PC-3 (cell line): ENCODE data around the gene MSI2. TPM values are rescaled to one million over a fixed set of nuclear protein-coding genes. Genes with fewer than 3 reads are reported as not detected.

Experiments used
- ATAC-seq: fragments of 200-7000 bp; cut with Tn5 transposase; 2 replicates; pipeline ENCODE4 v1.9.1; 2020; ENCODE audit warnings: mild to moderate bottlenecking, moderate library complexity
- BruUV-seq: library from RNA; stranded (reverse); fragments of 400-500 nt; replicated peaks from 2 replicates; lab custom pipeline; 2021; lab: Mats Ljungman, UMichigan
- CTCF ChIA-PET: fragments of 300-600 bp; sonication (Branson Sonifier 250); formaldehyde crosslinking; loops from one replicate; lab custom pipeline; 2022; ENCODE audit warnings: antibody characterized with exemption; lab: Charles Lee
- POLR2A ChIA-PET: fragments of 300-600 bp; sonication (Branson Sonifier 250); formaldehyde crosslinking; loops from one replicate; lab custom pipeline; 2022; ENCODE audit warnings: antibody characterized with exemption; ENCODE audit not compliant: unreplicated experiment; lab: Charles Lee
- DNase-seq: peaks from one replicate; pipeline ENCODE4 v3.0.0-alpha.2; 2015
- H2AFZ ChIP-seq: fragments of 300-600 bp; sonication (generic); 2 replicates; pipeline ENCODE4 v1.6.0; 2016; ENCODE audit warnings: antibody characterized with exemption, low read length
- H3F3A ChIP-seq: fragments of 300-600 bp; sonication (generic); one replicate; pipeline ENCODE4 v1.6.0; 2017; ENCODE audit warnings: antibody characterized with exemption, low read length, control low read depth, mild to moderate bottlenecking; ENCODE audit not compliant: unreplicated experiment
- H3K27ac ChIP-seq: fragments of 300-600 bp; sonication (generic); 2 replicates; pipeline ENCODE4 v1.5.1; 2016; ENCODE audit warnings: mild to moderate bottlenecking, low read length
- H3K27me3 ChIP-seq: fragments of 300-600 bp; sonication (generic); 2 replicates; pipeline ENCODE4 v1.6.1; 2016; ENCODE audit warnings: low read length, mixed read lengths
- H3K36me3 ChIP-seq: fragments of 300-600 bp; sonication (generic); 2 replicates; pipeline ENCODE4 v1.6.1; 2016; ENCODE audit warnings: low read depth, mixed run types, low read length, mixed read lengths
- H3K4me1 ChIP-seq: fragments of 300-600 bp; sonication (generic); 2 replicates; pipeline ENCODE4 v1.5.1; 2016; ENCODE audit warnings: low read length; ENCODE audit not compliant: insufficient read depth
- H3K4me2 ChIP-seq: fragments of 300-600 bp; sonication (generic); 2 replicates; pipeline ENCODE4 v1.6.0; 2016; ENCODE audit warnings: low read length
- H3K4me3 ChIP-seq: fragments of 300-600 bp; sonication (generic); 2 replicates; pipeline ENCODE4 v1.5.1; 2016; ENCODE audit warnings: mild to moderate bottlenecking, low read length, mixed read lengths
- H3K79me2 ChIP-seq: fragments of 300-600 bp; sonication (generic); 2 replicates; pipeline ENCODE4 v1.6.1; 2017; ENCODE audit warnings: low read length, mixed read lengths
- H3K9ac ChIP-seq: fragments of 300-600 bp; sonication (generic); 2 replicates; pipeline ENCODE4 v1.6.0; 2016; ENCODE audit warnings: mild to moderate bottlenecking, low read length
- H3K9me2 ChIP-seq: fragments of 300-600 bp; sonication (generic); replicated peaks from 2 replicates; pipeline ENCODE4 v1.6.1; 2016; ENCODE audit warnings: mixed run types, low read length, mixed read lengths
- H3K9me3 ChIP-seq: fragments of 300-600 bp; sonication (generic); 2 replicates; pipeline ENCODE4 v1.6.1; 2016; ENCODE audit warnings: low read length, mixed read lengths
- H4K20me1 ChIP-seq: fragments of 300-600 bp; sonication (generic); 2 replicates; pipeline ENCODE4 v1.6.1; 2016; ENCODE audit warnings: low read length, mixed read lengths
- EZH2 ChIP-seq: fragments of 300-600 bp; sonication (generic); IDR thresholded peaks from one replicate; pipeline ENCODE4 v1.6.1; 2017; ENCODE audit warnings: antibody characterized with exemption, mild to moderate bottlenecking, low read length; ENCODE audit not compliant: unreplicated experiment
- EZH2phosphoT487 ChIP-seq: fragments of 300-600 bp; sonication (generic); IDR thresholded peaks from 2 replicates; pipeline ENCODE4 v1.6.1; 2018; ENCODE audit warnings: mild to moderate bottlenecking, antibody characterized with exemption, low read length, borderline replicate concordance
- intact Hi-C: fragments of 100-400 bp; cut with micrococcal nuclease; formaldehyde crosslinking; loops from 2 replicates; pipeline ENCODE4 v1.9.0; 2023
- total RNA-seq: library from RNA; depleted of rRNA; stranded (reverse); fragments of >200 nt; gene quantifications from 2 replicates; pipeline ENCODE4 v1.2.3, GENCODE V29; 2014
- TF ChIP-seq, protein P1 (sequence below): fragments of 300-600 bp; sonication (generic); conservative IDR thresholded peaks from 2 replicates; pipeline ENCODE4 v1.5.1; 2017; ENCODE audit warnings: antibody characterized with exemption, low read depth, mild to moderate bottlenecking, low read length

MSI2 gene
- total RNA-seq, 1 experiment from 2014 or later, result 54.7 TPM

DNA sequence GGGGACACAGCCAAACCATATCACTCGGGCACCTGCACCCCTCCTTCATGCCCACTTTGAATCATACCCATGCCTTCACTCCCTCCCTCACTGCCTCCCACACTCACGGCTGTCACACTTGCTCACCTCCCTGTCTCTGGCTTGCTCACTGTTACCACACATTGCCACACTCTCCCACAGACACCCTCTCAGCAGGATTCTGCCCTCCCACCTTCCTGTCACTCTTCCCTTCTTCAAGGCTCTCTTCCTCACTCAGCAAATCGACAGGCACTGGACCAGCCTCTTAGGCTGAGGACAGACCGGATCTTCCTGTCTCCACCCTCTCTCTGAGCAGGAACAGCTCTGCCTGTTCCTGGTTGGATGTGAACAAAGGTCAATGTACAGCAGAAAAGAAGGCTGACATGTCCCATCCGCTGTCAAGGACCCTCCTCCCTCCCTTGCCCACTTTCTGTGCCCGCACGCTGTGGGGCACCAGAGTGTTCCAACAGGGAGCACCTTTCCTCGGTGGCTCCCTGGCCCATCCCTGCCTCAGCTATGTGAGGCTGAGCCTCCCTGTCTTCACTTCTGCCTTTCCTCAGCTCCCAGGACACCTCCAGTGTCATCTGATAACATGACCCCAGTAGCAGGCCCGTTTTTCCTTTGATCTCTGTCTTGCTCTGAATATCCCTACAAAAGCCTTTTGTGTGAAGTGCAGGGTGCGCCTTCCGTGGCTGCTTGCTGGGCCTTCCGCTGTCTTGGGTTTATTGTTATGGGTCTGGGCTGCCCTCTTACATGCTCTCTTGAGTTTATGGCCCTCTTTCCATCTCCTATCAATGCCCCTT, 441.8 kb downstream of the MSI2 start:
- Histone ChIP-seq H4K20me1 (no peaks in the 10 kb centered on the region), H3K36me3 (no peaks in the 10 kb centered on the region), H3K27ac (no peak overlapping the region), H3K9me2 (no peaks in the 10 kb centered on the region), H3K4me3 (no peak overlapping the region), H3K79me2 (no peaks in the 10 kb centered on the region), H3K9me3 (no peaks in the 10 kb centered on the region), H3F3A (no peaks in the 10 kb centered on the region), H3K27me3 (no peaks in the 10 kb centered on the region), H3K4me1 (no peaks in the 10 kb centered on the region), H2AFZ (no peak overlapping the region), H3K9ac (no peak overlapping the region), H3K4me2 (no peak overlapping the region)
- POLR2A ChIA-PET, result no interaction called here
- BruUV-seq, result no TSS peak
- TF ChIP-seq EZH2, result no peak
- no peak for TF ChIP-seq EZH2phosphoT487
- TF ChIP-seq, protein P1, sequence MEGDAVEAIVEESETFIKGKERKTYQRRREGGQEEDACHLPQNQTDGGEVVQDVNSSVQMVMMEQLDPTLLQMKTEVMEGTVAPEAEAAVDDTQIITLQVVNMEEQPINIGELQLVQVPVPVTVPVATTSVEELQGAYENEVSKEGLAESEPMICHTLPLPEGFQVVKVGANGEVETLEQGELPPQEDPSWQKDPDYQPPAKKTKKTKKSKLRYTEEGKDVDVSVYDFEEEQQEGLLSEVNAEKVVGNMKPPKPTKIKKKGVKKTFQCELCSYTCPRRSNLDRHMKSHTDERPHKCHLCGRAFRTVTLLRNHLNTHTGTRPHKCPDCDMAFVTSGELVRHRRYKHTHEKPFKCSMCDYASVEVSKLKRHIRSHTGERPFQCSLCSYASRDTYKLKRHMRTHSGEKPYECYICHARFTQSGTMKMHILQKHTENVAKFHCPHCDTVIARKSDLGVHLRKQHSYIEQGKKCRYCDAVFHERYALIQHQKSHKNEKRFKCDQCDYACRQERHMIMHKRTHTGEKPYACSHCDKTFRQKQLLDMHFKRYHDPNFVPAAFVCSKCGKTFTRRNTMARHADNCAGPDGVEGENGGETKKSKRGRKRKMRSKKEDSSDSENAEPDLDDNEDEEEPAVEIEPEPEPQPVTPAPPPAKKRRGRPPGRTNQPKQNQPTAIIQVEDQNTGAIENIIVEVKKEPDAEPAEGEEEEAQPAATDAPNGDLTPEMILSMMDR, result no peak
- no peak for DNase-seq
- ATAC-seq, result no peak
- CTCF ChIA-PET, result no interaction called here
- intact Hi-C loops, result no loop called here

DNA sequence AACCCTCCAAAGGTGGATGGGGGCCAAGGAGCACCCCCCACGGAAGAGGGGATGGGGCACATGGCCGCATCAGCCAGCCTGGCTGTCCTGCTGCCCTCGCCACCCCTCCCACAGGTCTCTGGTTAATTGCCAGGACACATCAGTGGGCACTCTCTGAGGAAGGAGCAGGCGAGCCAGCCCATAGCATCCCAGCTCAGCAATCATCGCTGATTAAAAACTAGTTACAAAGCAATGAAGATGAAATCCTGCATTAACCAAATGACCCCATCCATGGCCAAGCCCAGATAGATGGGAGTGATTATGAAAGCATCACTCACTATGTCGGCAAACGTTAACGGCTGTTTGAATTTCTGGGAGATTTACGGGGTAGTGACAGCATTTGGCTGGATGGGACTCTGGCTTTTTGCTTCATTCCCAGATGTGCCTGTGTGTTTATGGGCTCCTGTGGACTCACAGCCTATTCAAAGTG, 443.5 kb downstream of the MSI2 start:
- H3K27ac ChIP-seq, result no peak overlapping the region
- no TSS peak for BruUV-seq
- H3K4me2 ChIP-seq, result no peak overlapping the region
- no peaks in the 10 kb centered on the region for H3K27me3 ChIP-seq
- H4K20me1 ChIP-seq, result no peaks in the 10 kb centered on the region
- H3K9ac ChIP-seq, result no peak overlapping the region
- no peaks in the 10 kb centered on the region for H3K9me3 ChIP-seq
- intact Hi-C loops, result no loop called here
- no peak overlapping the region for H3K4me3 ChIP-seq
- DNase-seq (no peak), ATAC-seq (no peak)
- H3F3A ChIP-seq, result no peaks in the 10 kb centered on the region
- H2AFZ ChIP-seq, result no peak overlapping the region
- H3K36me3 ChIP-seq, result no peaks in the 10 kb centered on the region
- no peaks in the 10 kb centered on the region for H3K4me1 ChIP-seq
- TF ChIP-seq EZH2 (no peak), EZH2phosphoT487 (no peak)
- TF ChIP-seq, protein P1, result no peak
- H3K79me2 ChIP-seq, result no peaks in the 10 kb centered on the region
- H3K9me2 ChIP-seq, result no peaks in the 10 kb centered on the region
- POLR2A ChIA-PET, result no interaction called here
- CTCF ChIA-PET, result no interaction called here

DNA sequence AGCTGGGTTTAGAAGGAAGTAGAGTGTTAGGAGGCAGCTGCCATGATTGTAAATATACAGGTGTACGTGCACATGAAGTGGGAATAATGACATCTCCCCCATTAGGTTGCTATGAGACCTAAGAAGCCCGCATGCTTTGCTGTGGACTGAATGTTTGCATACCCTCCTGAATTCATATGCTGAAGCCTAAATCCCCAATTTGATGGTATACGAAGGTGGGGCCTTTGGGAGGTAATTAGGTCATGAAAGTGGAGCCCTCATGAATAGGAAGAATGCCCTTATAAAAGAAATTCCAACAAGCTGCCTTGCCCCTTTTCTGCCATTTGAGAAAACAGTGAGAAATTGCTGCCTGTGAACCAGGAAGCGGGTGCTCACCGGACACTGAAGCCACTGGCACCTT, 444.8 kb downstream of the MSI2 start:
- no peak overlapping the region for H3K4me2 ChIP-seq
- ChIA-PET CTCF (no interaction called here), POLR2A (no interaction called here)
- no peaks in the 10 kb centered on the region for H3K36me3 ChIP-seq
- ATAC-seq (no peak), DNase-seq (no peak)
- no peak for TF ChIP-seq EZH2phosphoT487
- TF ChIP-seq EZH2, result no peak
- TF ChIP-seq, protein P1, result no peak
- no TSS peak for BruUV-seq
- no peak overlapping the region for H3K4me3 ChIP-seq
- H3K79me2 ChIP-seq, result no peaks in the 10 kb centered on the region
- no peak overlapping the region for H3K27ac ChIP-seq
- no peak overlapping the region for H3K9ac ChIP-seq
- no peaks in the 10 kb centered on the region for H3F3A ChIP-seq
- H3K27me3 ChIP-seq, result no peaks in the 10 kb centered on the region
- peaks cover 9% of the 10 kb centered on the region for H3K4me1 ChIP-seq
- no peaks in the 10 kb centered on the region for H3K9me2 ChIP-seq
- no peaks in the 10 kb centered on the region for H4K20me1 ChIP-seq
- intact Hi-C loops, result no loop called here
- no peaks in the 10 kb centered on the region for H3K9me3 ChIP-seq
- no peak overlapping the region for H2AFZ ChIP-seq
